ENCODE measurements around the gene NRARP. TPM values are rescaled to one million over a fixed set of nuclear protein-coding genes. Genes with fewer than 3 reads are reported as not detected.

NRARP gene
- total RNA-seq, 2 experiments from 2014 or later = 6.9 to 8.9 TPM

DNA sequence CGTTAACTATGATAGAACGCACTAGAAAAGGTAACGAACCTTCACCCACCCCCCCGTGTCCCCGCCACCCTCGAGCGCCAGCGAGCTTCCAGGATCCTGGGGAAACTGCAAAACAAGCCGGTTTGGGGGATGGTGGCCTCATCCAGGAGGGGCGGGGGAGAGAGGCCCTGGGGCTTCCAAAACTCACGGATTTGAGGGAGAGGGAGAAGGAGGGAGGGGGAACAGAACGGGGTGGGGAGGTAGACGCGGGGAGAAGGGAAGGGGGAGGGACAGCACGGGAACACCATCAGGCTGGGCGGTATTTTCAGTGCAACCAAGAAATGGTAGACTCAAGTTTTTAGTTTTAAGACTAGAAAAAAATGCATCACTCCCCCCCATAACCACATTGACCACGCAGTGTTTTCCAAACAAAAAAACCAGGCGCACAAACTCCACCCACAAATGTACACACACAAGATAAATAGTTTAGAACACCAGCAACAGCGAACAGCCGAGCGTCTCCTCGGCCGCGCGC, 1.4 kb downstream of the NRARP start:
- intact Hi-C loops (cut with micrococcal nuclease; ENCODE audit: unreplicated experiment) = loop anchor here (5.0 kb wide), 1 partner anchor 147 kb away; no protein-coding TSS in a partner anchor
- BruUV-seq (replicated peaks) = no TSS peak
- ChIA-PET POLR2A (interaction anchor here (0.6 kb wide), 1 partner anchor 31 kb away, joined by 3 read pairs; no protein-coding TSS in a partner anchor), CTCF (ENCODE audit: unreplicated experiment) (no interaction called here)
- no peak overlapping the region for H3K27ac ChIP-seq (ENCODE audit: low read depth, low read length, poor library complexity, severe bottlenecking)
- TF ChIP-seq, protein P1, sequence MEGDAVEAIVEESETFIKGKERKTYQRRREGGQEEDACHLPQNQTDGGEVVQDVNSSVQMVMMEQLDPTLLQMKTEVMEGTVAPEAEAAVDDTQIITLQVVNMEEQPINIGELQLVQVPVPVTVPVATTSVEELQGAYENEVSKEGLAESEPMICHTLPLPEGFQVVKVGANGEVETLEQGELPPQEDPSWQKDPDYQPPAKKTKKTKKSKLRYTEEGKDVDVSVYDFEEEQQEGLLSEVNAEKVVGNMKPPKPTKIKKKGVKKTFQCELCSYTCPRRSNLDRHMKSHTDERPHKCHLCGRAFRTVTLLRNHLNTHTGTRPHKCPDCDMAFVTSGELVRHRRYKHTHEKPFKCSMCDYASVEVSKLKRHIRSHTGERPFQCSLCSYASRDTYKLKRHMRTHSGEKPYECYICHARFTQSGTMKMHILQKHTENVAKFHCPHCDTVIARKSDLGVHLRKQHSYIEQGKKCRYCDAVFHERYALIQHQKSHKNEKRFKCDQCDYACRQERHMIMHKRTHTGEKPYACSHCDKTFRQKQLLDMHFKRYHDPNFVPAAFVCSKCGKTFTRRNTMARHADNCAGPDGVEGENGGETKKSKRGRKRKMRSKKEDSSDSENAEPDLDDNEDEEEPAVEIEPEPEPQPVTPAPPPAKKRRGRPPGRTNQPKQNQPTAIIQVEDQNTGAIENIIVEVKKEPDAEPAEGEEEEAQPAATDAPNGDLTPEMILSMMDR (conservative IDR thresholded peaks at IDR 0.05; ENCODE audit: low read length) = no peak
- TF ChIP-seq EZH2phosphoT487 (IDR thresholded peaks at IDR 0.05; ENCODE audit: borderline replicate concordance, low read depth, low read length) = no peak
- H3K4me3 ChIP-seq (ENCODE audit: low read depth, low read length, poor library complexity, severe bottlenecking) = peak overlapping the region; percentile 57
- H3K4me2 ChIP-seq (ENCODE audit: low read length) = peak overlapping the region; percentile 60
- no peak for DNase-seq (ENCODE audit: low spot score)
- no peaks in the 10 kb centered on the region for H3K9me3 ChIP-seq (ENCODE audit: low read length)
- no peaks in the 10 kb centered on the region for H3K9me2 ChIP-seq (ENCODE audit: insufficient read depth, low read length)
- H3K79me2 ChIP-seq (ENCODE audit: insufficient read depth, low read depth, low read length) = no peaks in the 10 kb centered on the region
- no peaks in the 10 kb centered on the region for H4K20me1 ChIP-seq (ENCODE audit: insufficient read depth, low read length)
- H3K36me3 ChIP-seq (ENCODE audit: insufficient read depth, low read length) = no peaks in the 10 kb centered on the region
- H3K4me1 ChIP-seq (ENCODE audit: insufficient read depth, low read length, poor library complexity, severe bottlenecking) = peaks cover 50% of the 10 kb centered on the region
- H2AFZ ChIP-seq (ENCODE audit: low read length) = no peak overlapping the region

DNA sequence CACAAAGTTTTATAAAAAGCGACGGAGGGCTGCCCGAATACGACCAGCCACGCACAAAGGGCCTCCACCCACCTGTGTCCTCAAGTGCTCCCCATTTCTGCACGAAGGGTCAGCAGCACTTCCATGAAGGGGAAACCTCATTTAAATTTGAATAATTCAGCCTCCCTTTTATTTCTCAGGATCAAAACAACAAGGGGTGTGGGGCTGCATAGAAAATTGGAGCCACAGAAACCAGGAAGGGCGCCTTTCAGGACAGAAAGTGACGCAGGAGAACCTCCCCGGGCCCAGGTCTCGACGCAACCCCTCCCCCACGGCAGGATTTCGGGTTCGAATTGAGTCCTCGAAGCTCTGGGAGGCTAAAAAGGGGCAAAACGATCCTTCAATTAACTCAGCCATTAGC, 2.1 kb downstream of the NRARP start:
- Histone ChIP-seq H3K36me3 (ENCODE audit: insufficient read depth, low read length) (no peaks in the 10 kb centered on the region), H3K4me1 (ENCODE audit: insufficient read depth, low read length, poor library complexity, severe bottlenecking) (peaks cover 49% of the 10 kb centered on the region), H2AFZ (ENCODE audit: low read length) (no peak overlapping the region), H3K27ac (ENCODE audit: low read depth, low read length, poor library complexity, severe bottlenecking) (no peak overlapping the region), H4K20me1 (ENCODE audit: insufficient read depth, low read length) (no peaks in the 10 kb centered on the region), H3K4me2 (ENCODE audit: low read length) (peak overlapping the region; percentile 60; the same call in 1 of the 2 replicates), H3K9me2 (ENCODE audit: insufficient read depth, low read length) (no peaks in the 10 kb centered on the region), H3K79me2 (ENCODE audit: insufficient read depth, low read depth, low read length) (no peaks in the 10 kb centered on the region), H3K9me3 (ENCODE audit: low read length) (no peaks in the 10 kb centered on the region), H3K4me3 (ENCODE audit: low read depth, low read length, poor library complexity, severe bottlenecking) (no peak overlapping the region)
- DNase-seq (ENCODE audit: low spot score) = no peak
- TF ChIP-seq EZH2phosphoT487 (IDR thresholded peaks at IDR 0.05; ENCODE audit: borderline replicate concordance, low read depth, low read length) = no peak
- TF ChIP-seq, protein P1 (conservative IDR thresholded peaks at IDR 0.05; ENCODE audit: low read length) = no peak
- intact Hi-C loops (cut with micrococcal nuclease; ENCODE audit: unreplicated experiment) = loop anchor here (5.0 kb wide), 1 partner anchor 147 kb away; no protein-coding TSS in a partner anchor
- BruUV-seq (replicated peaks) = TSS peak; percentile 91
- ChIA-PET POLR2A (no interaction called here), CTCF (ENCODE audit: unreplicated experiment) (no interaction called here)

DNA sequence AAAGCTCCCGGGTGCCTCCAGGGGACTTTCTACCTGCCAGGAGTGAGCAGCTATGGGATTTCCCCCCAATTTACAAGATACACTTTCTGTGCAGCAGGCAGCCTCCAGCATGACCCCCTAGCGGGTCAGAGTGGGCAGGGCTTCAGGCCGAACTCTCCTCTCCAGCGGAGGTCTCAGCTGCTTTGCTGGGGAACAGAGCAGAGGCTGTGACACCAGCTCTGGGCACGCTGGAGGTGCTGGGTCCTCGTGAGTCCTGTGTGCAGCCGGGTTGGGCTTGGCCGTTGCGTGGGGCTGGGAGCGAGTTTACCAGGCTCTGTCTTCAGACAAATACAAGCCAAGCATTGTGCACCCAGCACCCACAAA, 2.9 kb downstream of the NRARP start:
- Histone ChIP-seq H3K36me3 (ENCODE audit: insufficient read depth, low read length) (no peaks in the 10 kb centered on the region), H3K27ac (ENCODE audit: low read depth, low read length, poor library complexity, severe bottlenecking) (no peak overlapping the region), H3K4me3 (ENCODE audit: low read depth, low read length, poor library complexity, severe bottlenecking) (no peak overlapping the region), H4K20me1 (ENCODE audit: insufficient read depth, low read length) (no peaks in the 10 kb centered on the region), H2AFZ (ENCODE audit: low read length) (no peak overlapping the region), H3K9me3 (ENCODE audit: low read length) (no peaks in the 10 kb centered on the region; the same call in 1 of the 2 replicates), H3K4me2 (ENCODE audit: low read length) (no peak overlapping the region), H3K4me1 (ENCODE audit: insufficient read depth, low read length, poor library complexity, severe bottlenecking) (peaks cover 49% of the 10 kb centered on the region), H3K9me2 (ENCODE audit: insufficient read depth, low read length) (no peaks in the 10 kb centered on the region), H3K79me2 (ENCODE audit: insufficient read depth, low read depth, low read length) (no peaks in the 10 kb centered on the region)
- TF ChIP-seq, protein P1 (conservative IDR thresholded peaks at IDR 0.05; ENCODE audit: low read length) = no peak
- no peak for TF ChIP-seq EZH2phosphoT487 (IDR thresholded peaks at IDR 0.05; ENCODE audit: borderline replicate concordance, low read depth, low read length)
- CTCF ChIA-PET (ENCODE audit: unreplicated experiment) = no interaction called here
- no peak for DNase-seq (ENCODE audit: low spot score)
- intact Hi-C loops (cut with micrococcal nuclease; ENCODE audit: unreplicated experiment) = no loop called here
- POLR2A ChIA-PET = no interaction called here
- BruUV-seq (replicated peaks) = no TSS peak
